HG03439 (cell line): Measurements from ENCODE around the gene DOK1.

Experiments
- ATAC-seq: cut with Tn5 transposase; IDR thresholded peaks from one replicate; pipeline ENCODE4 v1.9.1; 2021; ENCODE audit warnings: mild to moderate bottlenecking, moderate library complexity; ENCODE audit not compliant: unreplicated experiment

DOK1 gene

GRCh38 chr2:74597410-74597809 is 42.9 kb downstream of the DOK1 start:
- no peak for ATAC-seq

GRCh38 chr2:74599676-74600075 is 45.2 kb downstream of the DOK1 start:
- ATAC-seq = no peak

- no peak for ATAC-seq
These were observed 48.2 kb downstream of the DOK1 start for GRCh38 chr2:74602586-74603281.

DNA sequence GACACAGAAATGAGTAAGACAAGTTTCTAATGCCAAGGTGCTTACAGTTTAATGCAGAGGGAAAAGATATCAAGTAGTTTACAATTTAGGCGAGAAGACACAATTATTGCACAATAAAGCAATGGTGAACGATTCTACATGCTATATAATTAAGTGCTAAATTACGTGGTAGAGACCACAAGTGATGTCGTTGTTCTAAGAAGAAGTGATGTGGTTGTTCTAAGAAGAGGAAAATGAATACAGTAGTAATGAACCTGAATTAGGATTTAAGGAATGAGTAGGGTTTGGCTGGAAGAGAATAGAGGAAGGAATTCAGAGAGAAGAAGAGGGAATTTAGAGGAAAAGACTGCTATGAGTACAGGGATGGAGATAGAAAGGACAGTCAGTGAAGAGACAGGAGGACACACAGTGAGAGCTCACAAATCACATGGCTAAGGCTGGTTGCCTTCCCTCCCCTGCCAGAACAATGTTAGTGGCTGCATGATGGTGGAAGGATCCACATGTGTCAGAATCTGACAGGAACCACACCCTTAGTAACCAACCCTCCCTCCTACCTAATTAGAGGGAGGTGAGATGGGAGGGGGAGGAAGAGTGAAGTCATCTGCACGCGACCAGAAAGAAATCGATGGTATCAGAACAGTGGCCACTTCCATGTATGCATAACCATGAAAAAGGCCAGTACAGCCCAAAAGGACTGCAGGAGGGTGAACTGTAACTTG is 48.9 kb downstream of the DOK1 start:
- ATAC-seq = no peak

- no peak for ATAC-seq
These were observed 52.4 kb downstream of the DOK1 start for GRCh38 chr2:74606927-74607326.
